GM19193 (cell line): ENCODE results near the gene FRYL.

ENCODE experiments used
- POLR2A ChIP-seq: IDR thresholded peaks from 4 replicates; pipeline ENCODE4 v1.6.1; 2011; ENCODE audit not compliant: insufficient read depth, insufficient read length; ENCODE audit errors: extremely low read depth

Gene FRYL

DNA sequence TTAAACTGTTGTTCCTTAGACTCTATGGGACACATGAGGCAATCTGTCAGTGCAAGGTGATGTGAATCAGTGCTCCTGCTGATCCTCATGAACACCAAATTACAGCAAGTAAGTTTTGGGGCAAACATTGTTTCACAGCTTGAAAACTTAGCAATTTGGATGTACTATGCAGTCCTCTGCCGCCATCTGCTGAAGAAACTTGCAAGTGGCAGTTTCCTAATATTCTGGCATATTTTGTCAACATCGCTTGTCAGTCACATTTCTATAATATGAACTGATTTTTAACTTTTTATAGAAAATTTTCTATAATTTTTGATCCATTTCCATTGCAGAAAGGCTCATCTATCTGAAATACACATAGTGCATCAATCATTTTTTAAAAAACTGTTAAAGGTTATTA is 233.7 kb downstream of the FRYL start:
- no peak for TF ChIP-seq POLR2A

DNA sequence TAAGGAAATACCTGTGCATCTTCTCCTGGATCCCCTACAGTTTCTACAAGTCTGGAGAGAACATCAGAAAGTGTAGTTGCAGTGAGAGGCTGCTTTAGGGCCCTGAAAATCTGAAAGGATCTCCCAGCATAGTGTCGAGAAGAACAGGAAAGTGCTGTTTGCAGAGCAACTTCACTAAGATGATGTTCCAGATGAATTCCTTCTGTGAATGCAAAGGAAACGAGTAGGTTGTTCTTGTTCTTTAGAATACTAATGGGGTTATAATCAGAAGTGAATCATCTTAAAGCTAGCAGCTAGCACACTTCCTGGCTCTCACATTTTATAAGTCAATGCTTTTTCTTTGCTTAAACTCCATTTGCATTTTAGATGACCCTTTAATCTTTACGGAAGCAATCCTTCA is 236.3 kb downstream of the FRYL start:
- no peak for TF ChIP-seq POLR2A

DNA sequence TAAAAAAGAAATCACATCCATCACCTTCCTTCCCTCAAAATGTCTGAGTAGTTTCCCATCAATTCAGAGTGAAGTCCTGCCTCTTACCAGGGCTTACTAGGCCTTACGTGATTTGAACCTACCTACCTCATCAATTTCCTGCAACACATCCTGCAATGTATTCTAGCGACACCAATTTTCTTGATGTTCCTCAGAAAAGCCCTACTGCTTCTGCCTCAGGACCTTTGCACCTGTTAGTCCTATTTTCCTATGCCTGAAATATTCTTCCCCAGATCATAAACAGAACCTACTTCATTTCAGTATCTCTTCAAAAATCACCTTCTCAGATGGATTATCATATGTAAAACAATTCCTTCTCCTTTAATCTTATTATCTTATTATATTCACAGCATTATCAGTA is 237.2 kb downstream of the FRYL start:
- TF ChIP-seq POLR2A = no peak

DNA sequence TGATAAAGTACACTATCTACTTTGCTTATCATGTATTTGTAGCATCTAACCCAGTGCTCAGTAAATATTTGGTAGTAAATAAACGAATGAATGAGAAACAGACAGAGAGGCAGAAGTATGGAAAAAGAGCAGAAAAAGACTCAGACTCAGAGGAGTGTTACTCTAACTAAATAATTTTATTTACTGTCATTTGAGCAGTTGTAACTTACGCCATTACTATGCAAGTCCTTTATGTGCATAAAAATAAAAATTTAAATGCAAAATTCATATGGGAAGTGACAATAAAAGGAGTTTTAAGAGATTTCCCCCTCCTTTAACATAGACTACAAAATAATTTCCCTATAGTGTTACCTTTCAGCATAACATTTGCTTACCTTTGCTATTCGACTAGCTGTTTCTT is 240.5 kb downstream of the FRYL start:
- TF ChIP-seq POLR2A = no peak

DNA sequence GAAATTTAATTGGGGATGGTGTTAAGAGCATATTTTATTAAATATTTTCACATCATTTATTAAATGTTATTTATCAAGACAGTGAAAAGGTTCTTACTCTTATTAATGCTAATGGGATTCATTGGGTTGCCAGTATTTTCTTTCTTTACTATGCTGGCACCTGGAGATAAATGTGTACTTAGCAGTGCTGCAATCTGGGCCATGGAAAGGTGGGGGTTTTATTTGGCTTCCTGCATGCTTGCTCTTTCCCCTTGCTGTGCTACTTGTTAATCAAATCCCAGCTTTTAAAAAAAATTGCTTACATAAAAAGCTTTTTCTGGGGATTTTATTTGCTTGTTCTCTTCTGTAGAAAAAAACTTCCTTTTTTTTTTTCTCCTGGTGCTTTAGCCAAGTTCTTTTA is 241.7 kb downstream of the FRYL start:
- no peak for TF ChIP-seq POLR2A

DNA sequence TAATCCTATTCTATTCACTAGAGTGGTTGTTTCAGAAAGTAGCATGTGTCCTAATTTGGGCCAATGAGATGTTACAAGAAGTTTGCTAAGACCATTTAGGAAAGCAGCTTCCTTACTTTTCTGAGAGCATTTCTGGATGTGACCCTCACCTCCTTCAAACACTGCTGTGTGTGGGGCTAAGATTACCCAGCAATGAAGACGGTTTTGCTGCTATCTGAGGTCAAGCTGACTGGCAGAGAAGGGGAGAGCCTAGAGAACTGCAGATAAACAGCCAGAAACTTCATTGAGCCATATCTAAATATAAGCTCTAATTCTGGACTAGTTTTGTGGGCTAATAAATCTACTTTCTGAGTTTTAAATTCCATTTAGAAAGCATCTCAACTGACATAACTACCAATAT is 253.7 kb downstream of the FRYL start:
- no peak for TF ChIP-seq POLR2A

DNA sequence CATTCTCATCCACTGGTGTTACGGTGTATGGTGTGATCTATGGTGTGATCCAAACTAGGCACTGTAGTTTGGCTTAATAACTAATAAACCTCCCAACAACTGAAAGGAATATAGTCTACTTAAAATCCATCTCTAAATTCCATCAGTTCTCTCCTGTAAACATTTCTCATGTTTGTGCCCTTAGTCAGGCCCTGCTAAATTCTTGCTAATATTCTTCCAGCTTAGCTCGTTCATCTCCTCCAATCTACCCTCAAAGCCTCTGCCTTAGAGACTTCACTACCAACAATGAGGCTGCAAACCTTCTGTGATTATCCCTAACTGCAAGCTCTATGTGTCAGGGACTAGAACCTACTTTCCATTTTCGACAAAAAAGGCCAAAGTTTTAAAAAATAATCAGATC is 261.9 kb downstream of the FRYL start:
- TF ChIP-seq POLR2A = no peak

DNA sequence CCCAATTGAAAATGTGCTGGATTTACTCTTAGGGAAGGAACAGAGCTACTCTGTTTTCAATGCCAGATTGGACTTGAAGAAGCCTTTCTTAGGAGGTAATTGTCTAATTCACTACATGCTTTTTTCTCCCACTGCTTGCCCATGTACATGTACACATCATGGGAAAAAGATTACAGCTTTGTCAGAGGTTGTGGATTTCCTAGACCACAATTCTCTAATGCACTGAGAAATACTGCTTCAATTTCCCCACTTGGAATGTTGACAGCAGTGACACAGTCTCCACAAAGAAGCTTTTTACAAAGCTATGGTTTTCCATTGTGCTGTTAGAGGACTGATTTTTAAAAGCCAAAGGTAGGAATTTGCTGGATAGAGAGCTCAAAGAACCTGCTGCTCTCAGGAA is 270.5 kb downstream of the FRYL start:
- no peak for TF ChIP-seq POLR2A

DNA sequence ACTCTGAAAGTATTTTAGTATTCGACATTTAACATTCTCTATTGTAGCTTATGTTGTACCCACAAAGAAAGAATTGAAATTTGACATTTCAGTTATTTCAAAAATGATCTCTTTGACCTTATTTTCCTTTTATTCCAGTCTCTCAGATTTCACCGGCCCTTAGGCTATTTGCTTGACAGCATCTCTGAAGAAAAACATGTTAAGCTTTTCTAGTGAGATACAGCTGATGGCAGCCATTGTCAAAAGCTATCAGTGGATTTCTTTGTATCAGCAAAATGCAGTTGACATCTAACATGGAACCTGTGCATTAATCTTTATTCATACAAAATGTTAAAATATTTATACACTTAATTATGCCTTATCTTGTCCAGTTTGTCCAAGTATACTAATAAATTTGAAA is 273.4 kb downstream of the FRYL start:
- TF ChIP-seq POLR2A = no peak

DNA sequence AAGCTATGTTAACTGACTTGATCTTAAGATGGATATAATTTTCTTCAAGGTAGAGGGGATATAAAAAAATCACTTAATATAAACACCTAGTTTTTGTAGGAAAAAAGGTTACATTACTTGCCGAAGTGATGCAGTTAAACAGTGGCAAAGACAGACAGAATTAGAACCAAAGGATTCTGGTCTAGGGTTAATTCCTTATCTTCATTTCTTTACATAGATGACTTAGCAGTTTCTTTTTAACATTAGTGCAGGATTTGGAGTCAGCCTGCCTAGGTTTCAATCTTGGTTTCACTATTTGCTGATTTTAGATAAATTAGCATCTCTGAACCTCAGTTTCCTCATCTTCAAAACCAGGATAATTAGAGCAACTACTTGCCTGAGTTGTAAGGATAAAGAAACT is 275.7 kb downstream of the FRYL start:
- no peak for TF ChIP-seq POLR2A

DNA sequence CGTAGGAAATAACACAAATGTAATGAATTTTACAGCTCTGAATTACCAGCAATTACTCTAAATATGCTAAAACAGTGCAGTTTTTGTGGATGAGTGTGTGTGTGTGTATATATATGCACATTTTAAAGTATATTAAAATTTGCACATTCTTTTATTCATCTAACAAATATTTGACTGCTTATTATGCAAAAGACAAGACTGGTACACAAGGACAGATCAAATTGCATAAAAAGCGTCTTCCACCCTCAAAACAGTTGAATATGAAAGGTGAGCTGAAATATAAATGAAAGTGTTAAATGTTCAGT is 276.1 kb downstream of the FRYL start:
- no peak for TF ChIP-seq POLR2A

DNA sequence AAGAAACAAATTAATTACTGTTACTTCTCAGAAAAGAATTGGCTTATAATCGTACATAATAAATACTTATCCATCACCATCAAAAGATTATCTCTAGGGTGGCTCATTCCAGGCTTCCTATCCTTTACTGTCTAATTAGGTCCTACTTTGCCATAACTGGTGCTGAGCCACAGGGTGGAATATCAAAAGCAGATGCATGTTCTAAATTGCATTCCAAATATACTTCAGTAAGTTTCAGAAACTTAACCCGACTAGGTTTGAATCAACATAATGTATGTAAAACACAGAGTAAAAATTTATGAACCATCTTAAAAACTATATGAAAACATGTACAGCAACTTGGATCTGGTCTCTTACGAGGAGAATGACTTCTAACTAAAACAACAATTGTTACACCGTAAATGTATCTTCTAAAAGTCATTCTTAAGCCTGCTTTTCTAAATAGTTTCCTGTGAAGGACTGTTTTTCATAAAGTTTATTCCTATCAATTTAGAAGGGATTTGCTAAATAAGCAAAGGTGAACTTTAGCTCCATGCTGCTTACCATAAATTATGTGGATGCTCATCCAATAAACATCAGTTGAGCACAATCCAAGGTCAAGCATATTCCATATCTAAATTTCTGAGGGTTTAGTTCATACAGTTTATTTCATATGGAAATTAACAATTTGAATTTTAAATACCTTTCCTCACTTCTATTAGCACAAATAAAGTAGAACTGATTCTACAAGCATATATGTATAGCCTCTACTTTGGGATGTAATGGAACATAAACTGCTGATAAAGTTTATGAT is 276.6 kb downstream of the FRYL start:
- TF ChIP-seq POLR2A = no peak

DNA sequence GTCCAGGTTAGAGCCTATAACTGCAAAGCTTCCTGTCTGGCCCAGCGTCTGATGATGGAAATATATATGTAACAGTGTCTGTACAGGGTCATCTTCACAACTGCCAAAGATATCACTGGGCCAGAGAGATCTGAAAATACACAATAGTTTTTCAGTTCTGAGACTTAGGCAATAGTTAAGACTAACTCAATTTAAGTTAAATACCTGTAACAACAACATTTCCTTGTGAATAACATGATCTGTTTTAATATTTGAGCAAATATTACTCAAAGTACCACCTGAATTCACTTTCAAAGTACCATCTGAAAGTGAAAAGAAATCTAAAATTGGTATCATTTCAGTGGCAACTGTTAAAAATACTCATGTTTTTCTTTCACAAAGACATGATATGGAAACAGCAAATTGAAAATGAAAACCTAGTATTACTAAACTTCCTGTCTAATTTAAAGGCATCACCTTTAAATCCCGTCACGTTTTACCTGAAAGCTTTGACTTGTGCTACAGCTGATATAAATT is 280.5 kb downstream of the FRYL start:
- TF ChIP-seq POLR2A = no peak

DNA sequence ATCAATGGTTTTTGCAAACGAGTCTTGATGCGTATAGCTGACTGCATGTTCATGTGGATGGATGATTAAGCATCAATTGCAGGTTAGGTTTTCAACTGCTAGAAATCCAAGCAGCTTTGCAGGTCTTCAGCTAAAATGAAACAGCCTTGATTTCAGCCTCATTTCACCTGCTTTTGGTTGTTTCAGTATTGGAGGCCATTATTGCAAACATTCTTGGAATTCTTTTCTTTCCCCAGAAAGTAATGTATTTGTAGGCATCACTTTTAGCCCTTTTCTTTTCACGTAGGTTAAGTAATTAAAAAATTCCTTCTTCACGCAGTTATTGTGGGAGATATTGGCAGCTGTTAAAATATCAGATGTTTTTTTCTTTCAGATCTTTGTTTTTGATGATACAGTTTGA is 281.2 kb downstream of the FRYL start:
- TF ChIP-seq POLR2A = no peak

DNA sequence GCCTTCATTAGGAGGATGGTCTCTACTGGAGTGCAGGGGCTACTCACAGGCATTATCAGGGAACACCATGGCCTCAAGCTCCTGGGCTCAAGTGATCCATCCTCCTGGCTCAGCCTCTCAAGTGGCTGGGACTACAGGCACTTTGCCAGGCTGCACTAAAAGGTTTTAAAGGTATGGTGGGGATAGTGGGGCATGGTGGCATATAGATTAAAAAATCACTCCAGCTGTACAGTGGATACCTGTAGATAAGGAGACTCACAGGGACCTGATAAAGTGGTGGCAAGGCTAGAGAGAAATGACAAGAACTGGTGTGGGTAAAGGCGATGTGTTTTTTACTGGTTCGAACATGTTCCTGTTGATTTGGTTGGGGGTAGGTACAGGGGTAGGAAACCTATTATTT is 284.1 kb downstream of the FRYL start:
- no peak for TF ChIP-seq POLR2A

DNA sequence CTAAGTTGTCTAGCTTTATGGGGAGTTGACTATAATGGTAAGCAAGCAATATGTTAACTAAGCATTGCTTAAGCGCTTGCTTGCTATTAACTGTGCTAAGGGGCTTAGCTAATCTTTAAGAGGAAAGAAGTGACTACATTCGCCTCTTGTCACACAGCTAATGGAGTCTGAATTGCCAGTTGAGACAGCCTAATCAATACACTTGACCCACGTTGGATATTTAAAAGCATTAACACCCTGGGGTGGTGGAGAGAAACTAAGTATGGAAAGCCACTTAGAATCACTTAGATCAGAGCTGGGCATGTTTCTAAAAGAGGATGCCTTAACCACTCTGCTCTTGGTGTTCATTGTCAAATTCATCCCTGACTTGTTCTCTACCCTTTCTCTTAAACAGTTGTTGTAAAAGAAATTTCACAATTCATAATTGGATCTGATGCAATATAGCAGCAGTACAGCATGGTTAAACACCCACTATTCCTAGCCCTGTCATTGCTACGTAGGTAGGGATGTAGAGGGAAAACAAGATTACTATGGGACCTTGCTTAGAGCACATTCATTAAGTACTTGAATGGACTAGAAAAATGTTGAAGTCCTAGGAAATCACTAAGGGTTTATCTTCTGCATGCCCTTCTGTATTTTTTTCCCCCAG is 286.5 kb downstream of the FRYL start:
- no peak for TF ChIP-seq POLR2A
